Neural cell (in vitro differentiated cells): ENCODE results near the gene RNPEPL1.

Experiments used
- CTCF ChIP-seq: fragments of 450-650 bp; IDR thresholded peaks from 2 replicates; pipeline ENCODE4 v1.5.1; 2014; ENCODE audit warnings: antibody characterized with exemption, mild to moderate bottlenecking, moderate library complexity; ENCODE audit not compliant: poor library complexity, severe bottlenecking
- EP300 ChIP-seq: fragments of 450-650 bp; conservative IDR thresholded peaks from 2 replicates; pipeline ENCODE4 v1.6.1; 2014; ENCODE audit warnings: antibody characterized with exemption, mild to moderate bottlenecking, moderate library complexity; ENCODE audit not compliant: poor library complexity, severe bottlenecking
- EZH2 ChIP-seq: fragments of 200-600, 300-800 bp; shearing (Covaris generic), sonication (generic); IDR thresholded peaks from 2 replicates; pipeline ENCODE4 v1.6.1; 2014; ENCODE audit warnings: antibody characterized with exemption, low read length, borderline replicate concordance, mild to moderate bottlenecking; ENCODE audit not compliant: insufficient read depth, poor library complexity, severe bottlenecking
- MXI1 ChIP-seq: fragments of 450-650 bp; conservative IDR thresholded peaks from 2 replicates; pipeline ENCODE4 v1.6.1; 2014; ENCODE audit warnings: antibody characterized with exemption, mild to moderate bottlenecking; ENCODE audit not compliant: poor library complexity, severe bottlenecking
- POLR2AphosphoS5 ChIP-seq: IDR thresholded peaks from 2 replicates; pipeline ENCODE4 v1.6.1; 2012
- RAD21 ChIP-seq: fragments of 450-650 bp; conservative IDR thresholded peaks from 2 replicates; pipeline ENCODE4 v1.6.1; 2014; ENCODE audit warnings: antibody characterized with exemption, mild to moderate bottlenecking, moderate library complexity
- TAF1 ChIP-seq: IDR thresholded peaks from 2 replicates; pipeline ENCODE4 v1.6.1; 2012; ENCODE audit warnings: low read depth

GRCh38 chr2:240553956-240554480 is 14.3 kb upstream of the RNPEPL1 start:
- TF ChIP-seq CTCF (no peak), POLR2AphosphoS5 (no peak), EP300 (no peak), RAD21 (no peak), EZH2 (no peak), TAF1 (no peak), MXI1 (no peak)
